ENCODE data around the gene PHACTR3. TPM values are rescaled to one million over a fixed set of nuclear protein-coding genes. Genes with fewer than 3 reads are reported as not detected.

The PHACTR3 gene
- total RNA-seq, 1 donor from 2014 or later = 1.1 TPM

DNA sequence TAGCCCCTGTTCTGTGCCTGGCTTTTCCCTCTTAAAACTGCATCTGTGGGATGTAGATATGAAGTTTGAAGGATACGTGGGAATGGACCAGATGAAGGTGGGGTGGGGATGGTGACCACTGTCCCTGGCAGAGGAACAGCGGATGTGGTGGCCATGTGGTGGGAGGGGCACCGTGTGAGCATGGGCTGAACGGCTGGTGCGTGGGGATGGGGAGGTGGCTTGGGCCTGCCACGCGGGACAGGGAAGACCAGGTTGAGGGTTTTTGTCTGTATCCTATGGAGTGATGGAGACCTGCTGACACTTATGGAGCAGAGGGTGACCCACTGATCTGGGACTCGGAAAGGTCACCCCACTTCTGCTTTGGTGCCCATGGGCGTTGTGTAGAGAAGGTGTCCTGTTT is 19.2 kb downstream of the PHACTR3 start:
- peaks cover 43% of the 10 kb centered on the region for H3K27me3 Mint-ChIP-seq
- TF ChIP-seq, protein P1, sequence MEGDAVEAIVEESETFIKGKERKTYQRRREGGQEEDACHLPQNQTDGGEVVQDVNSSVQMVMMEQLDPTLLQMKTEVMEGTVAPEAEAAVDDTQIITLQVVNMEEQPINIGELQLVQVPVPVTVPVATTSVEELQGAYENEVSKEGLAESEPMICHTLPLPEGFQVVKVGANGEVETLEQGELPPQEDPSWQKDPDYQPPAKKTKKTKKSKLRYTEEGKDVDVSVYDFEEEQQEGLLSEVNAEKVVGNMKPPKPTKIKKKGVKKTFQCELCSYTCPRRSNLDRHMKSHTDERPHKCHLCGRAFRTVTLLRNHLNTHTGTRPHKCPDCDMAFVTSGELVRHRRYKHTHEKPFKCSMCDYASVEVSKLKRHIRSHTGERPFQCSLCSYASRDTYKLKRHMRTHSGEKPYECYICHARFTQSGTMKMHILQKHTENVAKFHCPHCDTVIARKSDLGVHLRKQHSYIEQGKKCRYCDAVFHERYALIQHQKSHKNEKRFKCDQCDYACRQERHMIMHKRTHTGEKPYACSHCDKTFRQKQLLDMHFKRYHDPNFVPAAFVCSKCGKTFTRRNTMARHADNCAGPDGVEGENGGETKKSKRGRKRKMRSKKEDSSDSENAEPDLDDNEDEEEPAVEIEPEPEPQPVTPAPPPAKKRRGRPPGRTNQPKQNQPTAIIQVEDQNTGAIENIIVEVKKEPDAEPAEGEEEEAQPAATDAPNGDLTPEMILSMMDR (IDR thresholded peaks at IDR 0.05; ENCODE audit: unreplicated experiment) = no peak

DNA sequence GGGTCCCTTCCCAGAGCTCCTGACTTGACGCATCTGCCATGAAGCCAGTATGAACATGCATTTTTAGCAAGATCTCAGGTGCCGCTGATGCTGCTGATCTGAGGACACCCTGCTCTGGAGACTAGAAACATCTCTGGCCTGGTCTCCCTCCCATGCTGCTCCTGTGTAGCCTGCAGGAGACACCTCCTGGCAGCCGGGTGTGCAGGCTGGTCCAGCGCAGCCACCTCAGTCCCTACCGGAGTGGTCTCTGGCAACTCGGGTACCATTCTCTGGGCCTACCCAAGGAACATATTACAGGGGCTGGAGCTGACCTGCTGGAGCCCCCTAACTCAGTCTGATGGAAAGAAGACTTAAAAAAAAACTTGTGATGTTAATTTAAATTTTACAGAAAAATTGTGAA is 20.1 kb downstream of the PHACTR3 start:
- Mint-ChIP-seq H3K27ac (no peak overlapping the region), H3K9me3 (ENCODE audit: low read depth) (peaks cover 15% of the 10 kb centered on the region), H3K27me3 (peaks cover 38% of the 10 kb centered on the region), H3K4me1 (ENCODE audit: low read depth) (no peaks in the 10 kb centered on the region), H3K36me3 (ENCODE audit: insufficient read depth) (no peaks in the 10 kb centered on the region), H3K4me3 (ENCODE audit: low read depth) (no peak overlapping the region)
- TF ChIP-seq, protein P1 (IDR thresholded peaks at IDR 0.05; ENCODE audit: unreplicated experiment) = no peak
- DNase-seq (ENCODE audit: low spot score, unreplicated experiment) = no peak

More for the DNA sequence above, 19.2 kb downstream of the PHACTR3 start:
- Mint-ChIP-seq H3K9me3 (ENCODE audit: low read depth) (peaks cover 15% of the 10 kb centered on the region), H3K4me3 (ENCODE audit: low read depth) (no peak overlapping the region), H3K4me1 (ENCODE audit: low read depth) (no peaks in the 10 kb centered on the region), H3K36me3 (ENCODE audit: insufficient read depth) (no peaks in the 10 kb centered on the region), H3K27ac (no peak overlapping the region)
- DNase-seq (ENCODE audit: low spot score, unreplicated experiment) = no peak

DNA sequence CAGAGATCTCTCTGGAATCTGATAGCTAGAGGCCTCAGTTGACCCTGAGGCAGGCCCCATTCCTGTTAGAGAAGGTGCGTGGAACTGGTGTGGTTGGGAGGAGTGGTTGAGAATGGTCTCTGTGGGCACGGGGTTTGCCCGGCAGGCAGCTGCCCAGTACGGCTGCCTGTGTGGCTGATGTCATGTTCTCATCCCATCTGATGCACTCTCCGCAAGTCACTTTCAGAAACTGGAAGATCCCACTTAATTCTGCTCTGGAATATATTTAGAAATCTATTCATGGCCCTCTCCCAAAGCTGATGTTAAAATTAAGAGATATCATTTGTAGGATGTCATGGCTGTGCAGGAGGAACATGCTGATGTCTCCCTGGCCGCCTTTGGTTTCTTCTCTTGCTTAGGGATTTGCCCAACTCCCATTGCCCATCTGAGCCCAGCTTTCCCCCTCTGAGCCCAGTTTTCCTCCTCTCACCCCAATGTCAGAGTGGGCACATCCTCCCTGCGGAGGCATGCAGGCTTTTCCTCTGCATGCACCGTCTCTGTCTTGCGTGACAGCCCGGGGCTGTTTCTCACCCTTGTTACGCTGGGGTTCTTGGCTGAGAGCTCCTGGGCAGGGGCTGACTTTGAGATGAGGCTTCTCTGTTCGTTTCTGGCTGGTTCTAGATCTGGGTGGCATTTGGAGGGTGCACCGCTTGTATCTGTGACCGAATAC is 21.0 kb downstream of the PHACTR3 start:
- peaks cover 15% of the 10 kb centered on the region for H3K9me3 Mint-ChIP-seq (ENCODE audit: low read depth)
- no peak overlapping the region for H3K4me3 Mint-ChIP-seq (ENCODE audit: low read depth)
- no peaks in the 10 kb centered on the region for H3K4me1 Mint-ChIP-seq (ENCODE audit: low read depth)
- H3K36me3 Mint-ChIP-seq (ENCODE audit: insufficient read depth) = no peaks in the 10 kb centered on the region
- TF ChIP-seq, protein P1 (IDR thresholded peaks at IDR 0.05; ENCODE audit: unreplicated experiment) = no peak
- DNase-seq (ENCODE audit: low spot score, unreplicated experiment) = no peak
- H3K27me3 Mint-ChIP-seq = peaks cover 34% of the 10 kb centered on the region
- no peak overlapping the region for H3K27ac Mint-ChIP-seq

DNA sequence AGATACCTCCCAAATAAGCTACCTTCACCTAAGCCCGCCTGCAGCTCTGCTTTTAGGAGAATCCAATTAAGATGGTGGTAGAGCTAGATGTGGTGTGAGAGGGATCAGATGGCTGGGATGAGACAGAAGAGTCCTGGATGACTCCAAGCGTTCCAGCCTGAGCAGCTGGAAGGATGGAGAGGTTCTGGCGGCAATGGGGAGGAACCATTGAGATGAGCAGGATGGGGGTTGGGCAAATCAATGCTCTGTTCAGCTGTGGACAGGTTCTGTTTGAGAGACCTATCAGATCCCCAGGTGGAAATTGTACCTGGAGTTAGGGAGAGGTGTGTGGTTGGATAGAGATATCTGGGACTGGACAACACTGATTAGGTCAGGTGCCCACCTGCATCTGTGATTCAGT is 23.0 kb downstream of the PHACTR3 start:
- peaks cover 23% of the 10 kb centered on the region for H3K27me3 Mint-ChIP-seq
- peaks cover 20% of the 10 kb centered on the region for H3K9me3 Mint-ChIP-seq (ENCODE audit: low read depth)
- no peak for DNase-seq (ENCODE audit: low spot score, unreplicated experiment)
- TF ChIP-seq, protein P1 (IDR thresholded peaks at IDR 0.05; ENCODE audit: unreplicated experiment) = no peak
- peak overlapping the region; percentile 57 for H3K27ac Mint-ChIP-seq
- H3K4me1 Mint-ChIP-seq (ENCODE audit: low read depth) = no peaks in the 10 kb centered on the region
- H3K4me3 Mint-ChIP-seq (ENCODE audit: low read depth) = no peak overlapping the region
- no peaks in the 10 kb centered on the region for H3K36me3 Mint-ChIP-seq (ENCODE audit: insufficient read depth)

DNA sequence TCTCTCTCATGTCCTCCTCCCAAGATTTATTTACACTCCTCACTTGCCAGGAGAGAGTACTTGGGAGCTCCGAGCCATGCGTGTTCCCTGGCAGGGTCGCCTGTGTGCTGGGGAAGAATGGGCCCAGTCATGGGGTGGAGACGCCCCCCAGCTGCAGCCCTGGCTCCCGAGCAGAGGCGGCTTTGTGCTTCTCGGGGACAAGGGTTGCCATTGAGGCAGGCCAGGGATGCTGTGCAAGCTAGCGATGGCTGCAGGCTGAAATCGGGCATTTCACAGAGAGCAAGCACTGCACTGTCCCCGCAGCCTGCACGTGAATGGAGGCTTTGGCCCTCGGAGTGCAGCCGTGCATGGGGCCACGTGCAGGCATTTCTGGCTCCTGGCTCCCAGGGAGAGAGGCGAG is 23.8 kb downstream of the PHACTR3 start:
- no peaks in the 10 kb centered on the region for H3K36me3 Mint-ChIP-seq (ENCODE audit: insufficient read depth)
- peaks cover 23% of the 10 kb centered on the region for H3K9me3 Mint-ChIP-seq (ENCODE audit: low read depth)
- no peak overlapping the region for H3K4me3 Mint-ChIP-seq (ENCODE audit: low read depth)
- peaks cover 22% of the 10 kb centered on the region for H3K27me3 Mint-ChIP-seq
- no peak for DNase-seq (ENCODE audit: low spot score, unreplicated experiment)
- no peaks in the 10 kb centered on the region for H3K4me1 Mint-ChIP-seq (ENCODE audit: low read depth)
- no peak overlapping the region for H3K27ac Mint-ChIP-seq
- TF ChIP-seq, protein P1 (IDR thresholded peaks at IDR 0.05; ENCODE audit: unreplicated experiment) = no peak

Data from progenitor cell of endocrine pancreas (in vitro differentiated cells).